B cell (primary cell): ENCODE results near the gene PSMD1. TPM values are rescaled to one million over a fixed set of nuclear protein-coding genes. Genes with fewer than 3 reads are reported as not detected.

ENCODE experiments used
- ATAC-seq: fragments of 200-7000 bp; cut with Tn5 transposase; one replicate; pipeline ENCODE4 v1.10.0; 2021; ENCODE audit warnings: low read depth, mild to moderate bottlenecking, moderate number of reproducible peaks, moderate library complexity
- CTCF ChIA-PET: fragments of 350-600 bp; sonication (Branson Sonifier 250); formaldehyde crosslinking; loops from one replicate; lab custom pipeline; 2021; ENCODE audit warnings: antibody characterized with exemption, inconsistent platforms; lab: Charles Lee
- POLR2A ChIA-PET: fragments of 350-600 bp; sonication (Branson Sonifier 250); formaldehyde crosslinking; loops from one replicate; lab custom pipeline; 2021; ENCODE audit warnings: antibody characterized with exemption; lab: Charles Lee
- DNase-seq: peaks from one replicate; pipeline ENCODE4 v3.0.0; 2013
- H2AFZ ChIP-seq: 2 replicates; pipeline ENCODE4 v1.6.1; 2012; ENCODE audit warnings: mild to moderate bottlenecking, low read depth, low read length; ENCODE audit not compliant: insufficient read depth, poor library complexity, severe bottlenecking
- H3K27ac ChIP-seq, 2 donors: 1 replicate in 1 of 2; 2 replicates in 1 of 2; pipeline ENCODE4 v1.5.1; 2012 to 2013; ENCODE audit warnings: low read length in 2 of 2, mild to moderate bottlenecking in 2 of 2, moderate library complexity in 1 of 2
- H3K27me3 ChIP-seq, 4 experiments: fragments of 200-600 bp in 1 of 4; sonication (generic) in 1 of 4; replicated peaks in 1 of 4; 1 replicate in 2 of 4; 2 replicates in 2 of 4; pipeline versions ENCODE4 v1.6.1 to v1.7.0; 2013 to 2016; ENCODE audit warnings: low read length in 3 of 4, mild to moderate bottlenecking in 2 of 4, mixed read lengths in 1 of 4, moderate library complexity in 1 of 4; ENCODE audit not compliant: insufficient read depth in 4 of 4, control insufficient read depth in 3 of 4; ENCODE audit errors: control extremely low read depth in 1 of 4
- H3K36me3 ChIP-seq, 2 experiments: replicated peaks in 1 of 2; 1 replicate in 1 of 2; 2 replicates in 1 of 2; pipeline versions ENCODE4 v1.6.1 to v1.7.1; 2013; ENCODE audit warnings: low read length in 1 of 2; ENCODE audit not compliant: insufficient read depth in 2 of 2, control insufficient read depth in 1 of 2; ENCODE audit errors: control extremely low read depth in 1 of 2, extremely low read depth in 1 of 2
- H3K4me1 ChIP-seq, 2 donors: fragments of 200-600 bp in 1 of 2; sonication (generic) in 1 of 2; 1 replicate in 1 of 2; 2 replicates in 1 of 2; pipeline versions ENCODE4 v1.5.1 to v1.6.1; 2013 to 2017; ENCODE audit warnings: low read length in 2 of 2; ENCODE audit not compliant: control insufficient read depth in 2 of 2, insufficient read depth in 2 of 2
- H3K4me2 ChIP-seq: replicated peaks from 2 replicates; pipeline ENCODE3; 2012; ENCODE audit warnings: mild to moderate bottlenecking, low read depth, low read length; ENCODE audit not compliant: poor library complexity, severe bottlenecking
- H3K4me3 ChIP-seq, 5 experiments: fragments of 200-600 bp in 1 of 5; sonication (generic) in 1 of 5; 1 replicate in 3 of 5; 2 replicates in 2 of 5; pipeline versions ENCODE4 v1.5.1 to v1.7.0; 2011 to 2016; ENCODE audit warnings: low read length in 4 of 5, mild to moderate bottlenecking in 4 of 5, low read depth in 2 of 5, control low read depth in 1 of 5, moderate library complexity in 1 of 5; ENCODE audit not compliant: insufficient read depth in 1 of 5; ENCODE audit errors: control extremely low read depth in 1 of 5, extremely low read depth in 1 of 5
- H3K79me2 ChIP-seq: fragments of 200-600 bp; sonication (generic); one replicate; pipeline ENCODE4 v1.6.0; 2016; ENCODE audit warnings: low read length; ENCODE audit not compliant: control insufficient read depth, insufficient read depth
- H3K9ac ChIP-seq: fragments of 200-600 bp; sonication (generic); 2 replicates; pipeline ENCODE4 v1.6.1; 2017; ENCODE audit warnings: mild to moderate bottlenecking, low read length, moderate library complexity
- H3K9me3 ChIP-seq, 3 donors: one replicate each; pipeline versions ENCODE4 v1.6.1 to v1.7.1; 2013; ENCODE audit warnings: low read length in 2 of 3; ENCODE audit not compliant: control insufficient read depth in 2 of 3, insufficient read depth in 1 of 3; ENCODE audit errors: control extremely low read depth in 1 of 3
- H4K20me1 ChIP-seq: 2 replicates; pipeline ENCODE4 v1.6.0; 2012; ENCODE audit warnings: mild to moderate bottlenecking, low read length; ENCODE audit not compliant: insufficient read depth, control insufficient read depth, poor library complexity, severe bottlenecking
- H3K27ac Mint-ChIP-seq: one replicate; pipeline ENCODE4 v1.8.0; 2021; ENCODE audit warnings: mixed read lengths
- H3K27me3 Mint-ChIP-seq: one replicate; pipeline ENCODE4 v1.8.0; 2021; ENCODE audit warnings: mixed read lengths
- H3K4me1 Mint-ChIP-seq: one replicate; pipeline ENCODE4 v1.8.0; 2021; ENCODE audit warnings: mixed read lengths
- H3K4me3 Mint-ChIP-seq: one replicate; pipeline ENCODE4 v1.8.0; 2021; ENCODE audit warnings: mixed read lengths
- H3K9me3 Mint-ChIP-seq: one replicate; pipeline ENCODE4 v1.8.0; 2022; ENCODE audit warnings: mixed read lengths; ENCODE audit not compliant: insufficient read depth
- EZH2 ChIP-seq: IDR thresholded peaks from 2 replicates; pipeline ENCODE4 v1.6.1; 2012; ENCODE audit warnings: borderline replicate concordance, low read depth, mild to moderate bottlenecking, moderate library complexity, low read length; ENCODE audit not compliant: insufficient read depth, poor library complexity, severe bottlenecking
- WGBS: methylation state at CpG from one replicate; pipeline ENCODE4 v1.1.5; 2013; ENCODE audit warnings: missing lambda C conversion rate; ENCODE audit not compliant: insufficient coverage; 5-methylcytosine and 5-hydroxymethylcytosine counted together
- intact Hi-C: fragments of 100-400 bp; cut with micrococcal nuclease; formaldehyde crosslinking; loops from one replicate; pipeline ENCODE4 v1.10.0; 2022
- polyA plus RNA-seq: library from polyadenylated mRNA; depleted of rRNA; stranded (reverse); fragments of >200 nt; gene quantifications from 2 replicates; pipeline ENCODE4 v1.2.3, GENCODE V29; 2012
- total RNA-seq, 2 donors: library from RNA; stranded (reverse); fragments of 120-200 nt in 1 of 2; gene quantifications; 1 replicate in 1 of 2; 2 replicates in 1 of 2; pipeline versions ENCODE4 v1.2.3 to v1.2.4, GENCODE V29; 2013 to 2022
- TF ChIP-seq, protein P1 (sequence below): fragments of 200-600 bp; IDR thresholded peaks from one replicate; pipeline ENCODE4 v1.8.0; 2022; ENCODE audit warnings: antibody characterized with exemption, mild to moderate bottlenecking

Gene PSMD1
- total and polyA plus RNA-seq, 2 donors (not counting 1 experiment from before 2014, with no cell fraction given), result 21.5 to 48.2 TPM

DNA sequence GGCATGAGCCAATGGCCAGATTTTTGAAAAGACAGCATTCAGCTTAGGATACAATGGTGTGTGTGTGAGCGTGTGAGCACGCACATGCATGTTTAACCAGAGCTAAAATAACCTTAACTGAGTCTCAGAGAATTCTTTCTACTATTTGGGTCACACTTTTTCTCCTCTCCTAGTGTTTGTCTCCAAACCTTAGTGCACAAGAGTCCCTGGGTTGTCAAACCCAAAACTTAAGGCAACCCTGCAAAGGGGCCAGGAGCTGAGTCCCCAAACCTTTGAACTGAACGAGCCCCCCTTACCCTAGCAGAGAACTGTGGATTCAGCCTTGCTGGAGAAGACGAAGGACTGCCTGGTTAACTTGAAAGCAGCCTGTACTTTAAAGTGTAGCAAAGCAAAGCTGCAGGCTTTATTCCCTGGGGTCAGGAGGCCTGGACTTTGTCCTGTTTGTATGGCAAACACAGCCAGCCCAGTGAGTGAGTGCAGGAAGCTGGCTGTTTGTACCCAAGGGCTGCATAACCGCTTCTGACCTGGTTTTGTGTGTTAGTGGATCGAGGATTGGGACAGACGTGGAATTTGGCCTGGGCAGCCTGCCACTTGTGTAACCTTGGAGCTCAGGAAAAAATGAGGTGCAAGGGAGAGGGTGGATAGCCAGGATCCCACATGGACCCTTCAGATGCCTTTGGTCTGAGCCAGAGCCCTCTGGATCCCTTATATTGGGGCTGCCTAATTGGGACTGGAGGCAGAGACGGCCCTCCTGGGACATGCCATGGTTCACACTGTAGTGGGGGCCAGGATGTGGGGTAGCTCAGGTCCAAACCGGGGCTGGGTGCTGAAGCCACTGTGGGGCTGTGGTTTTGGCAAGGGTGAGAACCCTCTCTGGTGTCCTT, 6.4 kb upstream of the PSMD1 start:
- no peaks in the 10 kb centered on the region for H3K9me3 ChIP-seq
- no peak for TF ChIP-seq EZH2
- TF ChIP-seq, protein P1, sequence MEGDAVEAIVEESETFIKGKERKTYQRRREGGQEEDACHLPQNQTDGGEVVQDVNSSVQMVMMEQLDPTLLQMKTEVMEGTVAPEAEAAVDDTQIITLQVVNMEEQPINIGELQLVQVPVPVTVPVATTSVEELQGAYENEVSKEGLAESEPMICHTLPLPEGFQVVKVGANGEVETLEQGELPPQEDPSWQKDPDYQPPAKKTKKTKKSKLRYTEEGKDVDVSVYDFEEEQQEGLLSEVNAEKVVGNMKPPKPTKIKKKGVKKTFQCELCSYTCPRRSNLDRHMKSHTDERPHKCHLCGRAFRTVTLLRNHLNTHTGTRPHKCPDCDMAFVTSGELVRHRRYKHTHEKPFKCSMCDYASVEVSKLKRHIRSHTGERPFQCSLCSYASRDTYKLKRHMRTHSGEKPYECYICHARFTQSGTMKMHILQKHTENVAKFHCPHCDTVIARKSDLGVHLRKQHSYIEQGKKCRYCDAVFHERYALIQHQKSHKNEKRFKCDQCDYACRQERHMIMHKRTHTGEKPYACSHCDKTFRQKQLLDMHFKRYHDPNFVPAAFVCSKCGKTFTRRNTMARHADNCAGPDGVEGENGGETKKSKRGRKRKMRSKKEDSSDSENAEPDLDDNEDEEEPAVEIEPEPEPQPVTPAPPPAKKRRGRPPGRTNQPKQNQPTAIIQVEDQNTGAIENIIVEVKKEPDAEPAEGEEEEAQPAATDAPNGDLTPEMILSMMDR, result no peak

DNA sequence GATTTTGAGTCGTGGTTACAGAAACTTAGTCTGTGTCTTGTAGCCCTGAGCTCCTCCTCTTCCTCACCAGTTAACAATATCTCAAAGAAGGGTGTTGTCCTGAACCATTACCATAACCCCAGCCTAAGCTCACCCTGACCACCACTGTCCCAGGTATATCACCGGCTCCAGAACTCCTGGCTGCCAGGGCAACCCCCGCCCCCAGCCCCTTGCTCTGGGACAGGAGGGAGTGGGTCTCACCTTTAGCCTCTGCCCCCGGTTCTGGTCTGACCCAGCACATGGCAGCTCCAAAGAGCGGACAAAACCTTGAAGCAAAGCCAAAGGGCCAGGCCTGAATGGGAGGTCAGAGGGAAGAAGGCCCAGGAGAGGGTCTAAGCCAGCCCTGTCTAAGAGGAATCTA, 5.6 kb upstream of the PSMD1 start:
- Histone ChIP-seq H3K27ac (no peak overlapping the region), H3K4me3 (no peak overlapping the region), H3K9ac (no peak overlapping the region), H3K27me3 (peaks cover 0 to 34% (median 4%) of the 10 kb centered on the region in 4 experiments), H3K36me3 (no peaks in the 10 kb centered on the region), H4K20me1 (no peaks in the 10 kb centered on the region), H2AFZ (no peak overlapping the region), H3K79me2 (no peaks in the 10 kb centered on the region), H3K9me3 (no peaks in the 10 kb centered on the region), H3K4me2 (no peak overlapping the region), H3K4me1 (peaks cover 4 to 12% of the 10 kb centered on the region in 2 donors)
- ATAC-seq (no peak), DNase-seq (no peak)
- Mint-ChIP-seq H3K4me3 (peak overlapping the region; percentile 54), H3K4me1 (peaks cover 11% of the 10 kb centered on the region), H3K9me3 (no peaks in the 10 kb centered on the region), H3K27me3 (peaks cover 26% of the 10 kb centered on the region), H3K27ac (no peak overlapping the region)
- intact Hi-C loops, result loop anchor here (10.0 kb wide), 1 partner anchor 1504 kb away; the partner anchor contains the start of genes EIF4E2 and TIGD1
- 93% methylated on average over 5 of the region's 5 CpGs for WGBS
- POLR2A ChIA-PET, result no interaction called here
- TF ChIP-seq EZH2, result no peak
- TF ChIP-seq, protein P1, result no peak
- CTCF ChIA-PET, result interaction anchor here (1.5 kb wide), 1 partner anchor 227 kb away, joined by 3 read pairs; no protein-coding TSS in a partner anchor

More for the DNA sequence above, 6.4 kb upstream of the PSMD1 start:
- ChIA-PET POLR2A (no interaction called here), CTCF (interaction anchor here (1.5 kb wide), 1 partner anchor 226 kb away, joined by 3 read pairs; no protein-coding TSS in a partner anchor)
- Histone ChIP-seq H3K4me2 (no peak overlapping the region), H3K4me3 (no peak overlapping the region), H3K36me3 (no peaks in the 10 kb centered on the region), H4K20me1 (no peaks in the 10 kb centered on the region), H3K27ac (no peak overlapping the region), H3K27me3 (peaks cover 0 to 34% (median 4%) of the 10 kb centered on the region in 4 experiments), H3K79me2 (no peaks in the 10 kb centered on the region), H2AFZ (no peak overlapping the region), H3K9ac (no peak overlapping the region), H3K4me1 (peaks cover 4 to 12% of the 10 kb centered on the region in 2 donors)
- Mint-ChIP-seq H3K4me1 (peaks cover 11% of the 10 kb centered on the region), H3K9me3 (no peaks in the 10 kb centered on the region), H3K27ac (no peak overlapping the region), H3K4me3 (no peak overlapping the region), H3K27me3 (peaks cover 26% of the 10 kb centered on the region)
- 84% methylated on average over 8 of the region's 9 CpGs for WGBS
- ATAC-seq, result no peak
- intact Hi-C loops, result loop anchor here (10.0 kb wide), 1 partner anchor 1505 kb away; the partner anchor contains the start of genes EIF4E2 and TIGD1
- DNase-seq, result no peak
